Measurements from ENCODE around the gene CEP55.

GRCh38 chr10:93514521-93514920, 18.1 kb downstream of the CEP55 start:
- TF ChIP-seq JUND (IDR thresholded peaks at IDR 0.05; ENCODE audit: low read length) (no peak), POLR2AphosphoS5 (IDR thresholded peaks at IDR 0.05; ENCODE audit: low read depth, low read length) (no peak), POLR2A (IDR thresholded peaks at IDR 0.05; ENCODE audit: control extremely low read depth in 1 of 2, low read depth in 2 of 2, low read length in 2 of 2) (no peak), CHD2 (IDR thresholded peaks at IDR 0.05; ENCODE audit: low read length) (no peak), CHD1 (IDR thresholded peaks at IDR 0.05; ENCODE audit: low read depth, low read length) (no peak)
- TF ChIP-seq, protein P1, sequence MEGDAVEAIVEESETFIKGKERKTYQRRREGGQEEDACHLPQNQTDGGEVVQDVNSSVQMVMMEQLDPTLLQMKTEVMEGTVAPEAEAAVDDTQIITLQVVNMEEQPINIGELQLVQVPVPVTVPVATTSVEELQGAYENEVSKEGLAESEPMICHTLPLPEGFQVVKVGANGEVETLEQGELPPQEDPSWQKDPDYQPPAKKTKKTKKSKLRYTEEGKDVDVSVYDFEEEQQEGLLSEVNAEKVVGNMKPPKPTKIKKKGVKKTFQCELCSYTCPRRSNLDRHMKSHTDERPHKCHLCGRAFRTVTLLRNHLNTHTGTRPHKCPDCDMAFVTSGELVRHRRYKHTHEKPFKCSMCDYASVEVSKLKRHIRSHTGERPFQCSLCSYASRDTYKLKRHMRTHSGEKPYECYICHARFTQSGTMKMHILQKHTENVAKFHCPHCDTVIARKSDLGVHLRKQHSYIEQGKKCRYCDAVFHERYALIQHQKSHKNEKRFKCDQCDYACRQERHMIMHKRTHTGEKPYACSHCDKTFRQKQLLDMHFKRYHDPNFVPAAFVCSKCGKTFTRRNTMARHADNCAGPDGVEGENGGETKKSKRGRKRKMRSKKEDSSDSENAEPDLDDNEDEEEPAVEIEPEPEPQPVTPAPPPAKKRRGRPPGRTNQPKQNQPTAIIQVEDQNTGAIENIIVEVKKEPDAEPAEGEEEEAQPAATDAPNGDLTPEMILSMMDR (IDR thresholded peaks at IDR 0.05; ENCODE audit: control extremely low read depth in 1 of 3, insufficient read depth in 1 of 3, low read depth in 1 of 3, low read length in 3 of 3) = no peak

Measured in H1 (cell line).